Activated T-cell treated with anti-CD3 and anti-CD28 coated beads, Interleukin-2, amount 50 U/mL, for 48 hours (primary cell): ENCODE data around the gene JPT1.
"Not testable (repeated sequence)": the region's sequence is repeated elsewhere in the genome, so short reads cannot be mapped to it uniquely, and the experiment has no call there.

Experiments used
- DNase-seq, 2 experiments: peaks; one replicate each; pipeline ENCODE4 v3.0.0-alpha.2; 2020

Gene JPT1

DNA sequence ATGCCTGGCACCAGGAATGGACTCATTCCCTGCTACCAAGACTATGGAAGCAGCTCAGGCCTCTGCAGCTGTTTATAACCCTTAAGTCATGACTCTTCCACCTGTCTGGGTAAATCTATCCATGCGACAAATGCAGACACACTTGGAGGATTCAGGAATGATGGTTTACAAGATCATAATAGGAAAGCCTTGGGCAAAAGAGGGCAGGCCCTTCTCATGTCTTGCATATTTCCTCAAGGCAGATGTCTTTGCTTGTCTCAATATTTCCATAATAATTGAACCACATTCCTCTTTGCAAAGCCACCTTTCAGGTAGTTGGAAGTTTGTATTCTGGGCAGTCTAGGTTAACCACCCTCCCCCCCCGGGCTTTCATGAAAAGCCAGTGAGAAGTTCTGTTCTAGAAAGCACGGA lies 884 bp upstream of the JPT1 start:
- no peak for DNase-seq

DNA sequence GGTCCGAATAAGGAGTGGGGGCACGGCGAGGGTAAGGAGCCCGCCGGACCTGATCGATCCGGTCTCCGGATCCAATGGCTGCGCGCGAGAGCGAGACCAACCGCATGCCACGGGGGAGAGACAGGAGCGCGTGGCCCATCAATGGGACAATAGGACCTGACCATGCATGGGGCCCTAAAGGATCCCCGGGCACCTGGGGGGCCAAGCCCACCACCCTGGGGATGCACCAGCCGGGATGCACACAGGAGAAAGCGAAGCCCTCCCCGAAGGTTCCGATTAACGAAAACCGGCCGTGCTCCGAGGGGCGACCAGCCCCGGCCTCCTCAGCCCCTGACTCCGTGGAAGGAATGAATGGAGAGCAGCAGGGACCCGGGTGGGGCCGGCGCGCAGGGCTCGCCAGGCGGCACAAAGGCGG lies 525 bp downstream of the JPT1 start:
- peak; percentile 54 to 60 for DNase-seq

DNA sequence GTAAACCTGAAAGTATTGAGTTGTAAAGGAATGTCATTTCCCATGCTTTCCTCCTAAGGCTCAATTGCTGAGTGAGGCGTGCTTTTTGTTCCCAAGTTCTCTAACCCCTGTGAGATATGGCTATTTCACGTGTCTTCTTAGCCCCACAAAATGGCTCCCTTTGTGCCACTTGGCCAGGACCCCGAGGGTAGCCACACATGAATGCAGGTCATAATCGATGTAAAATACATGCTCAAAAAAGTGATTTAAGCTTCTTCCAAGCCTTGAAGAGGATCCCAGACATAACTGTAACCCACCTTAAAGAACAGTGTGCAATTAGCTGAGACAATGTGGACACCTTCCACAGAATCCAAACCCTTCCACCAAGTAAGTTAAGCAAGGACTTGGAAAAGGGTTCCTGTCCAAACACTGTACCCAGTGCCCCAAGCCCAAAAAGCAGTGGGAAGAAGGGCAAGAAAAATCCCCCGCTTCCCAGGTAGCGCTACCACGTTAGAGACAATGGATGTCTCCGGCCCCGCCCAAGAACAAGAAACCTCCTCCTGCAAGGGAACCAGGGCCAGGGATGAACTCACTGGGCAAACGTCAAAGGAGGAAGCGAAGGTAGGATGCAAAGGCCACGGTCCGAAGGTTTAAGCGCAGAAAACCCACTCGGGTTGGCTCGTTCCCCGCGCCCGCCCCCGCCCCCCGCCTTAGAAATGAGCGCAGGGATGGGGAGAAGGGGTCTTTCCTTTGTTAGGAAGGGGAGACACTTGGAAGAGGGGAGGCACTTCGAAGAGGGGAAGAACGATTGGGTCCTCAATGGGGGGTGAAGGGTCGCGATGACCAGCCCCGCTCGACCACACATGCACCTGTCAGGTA lies 1.2 kb downstream of the JPT1 start:
- DNase-seq = peak; percentile 49 to 57

DNA sequence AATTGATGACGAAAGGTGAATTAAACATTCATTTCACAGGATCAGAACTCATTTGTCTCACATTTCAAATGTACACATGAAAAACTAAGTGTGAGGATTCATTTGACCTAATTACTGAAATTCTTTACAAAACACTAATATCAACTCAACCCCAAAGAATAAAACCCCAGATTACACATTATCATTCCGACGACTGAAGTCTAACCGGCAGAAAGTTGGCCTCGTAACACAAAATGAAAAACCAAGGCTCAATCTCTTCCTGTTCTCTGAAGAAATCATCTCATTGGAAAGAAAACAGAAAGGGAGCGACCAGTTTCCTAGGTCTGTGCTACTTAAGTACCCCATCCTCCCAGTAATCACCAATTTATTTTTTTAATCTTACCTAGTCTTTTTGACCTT lies 1.8 kb downstream of the JPT1 start:
- no peak for DNase-seq

DNA sequence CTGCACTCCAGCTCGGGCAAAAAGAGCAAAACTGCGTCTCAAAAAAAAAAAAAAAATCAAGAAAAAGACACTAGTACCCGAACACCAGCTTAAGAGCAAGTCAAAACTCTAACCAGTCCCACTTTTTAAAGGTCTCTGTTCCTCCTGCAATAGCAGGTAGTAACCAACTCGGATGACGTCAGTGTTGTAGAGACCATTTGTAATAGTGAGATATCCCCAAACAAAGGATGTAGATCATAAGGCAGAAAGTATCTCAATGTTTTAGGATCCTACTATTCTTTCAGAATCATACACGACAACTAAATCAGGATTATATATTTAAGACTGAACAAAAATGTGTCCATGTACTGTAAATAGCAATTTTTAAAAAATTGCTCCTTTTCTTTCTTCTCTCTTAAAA lies 2.4 kb downstream of the JPT1 start:
- no peak for DNase-seq

DNA sequence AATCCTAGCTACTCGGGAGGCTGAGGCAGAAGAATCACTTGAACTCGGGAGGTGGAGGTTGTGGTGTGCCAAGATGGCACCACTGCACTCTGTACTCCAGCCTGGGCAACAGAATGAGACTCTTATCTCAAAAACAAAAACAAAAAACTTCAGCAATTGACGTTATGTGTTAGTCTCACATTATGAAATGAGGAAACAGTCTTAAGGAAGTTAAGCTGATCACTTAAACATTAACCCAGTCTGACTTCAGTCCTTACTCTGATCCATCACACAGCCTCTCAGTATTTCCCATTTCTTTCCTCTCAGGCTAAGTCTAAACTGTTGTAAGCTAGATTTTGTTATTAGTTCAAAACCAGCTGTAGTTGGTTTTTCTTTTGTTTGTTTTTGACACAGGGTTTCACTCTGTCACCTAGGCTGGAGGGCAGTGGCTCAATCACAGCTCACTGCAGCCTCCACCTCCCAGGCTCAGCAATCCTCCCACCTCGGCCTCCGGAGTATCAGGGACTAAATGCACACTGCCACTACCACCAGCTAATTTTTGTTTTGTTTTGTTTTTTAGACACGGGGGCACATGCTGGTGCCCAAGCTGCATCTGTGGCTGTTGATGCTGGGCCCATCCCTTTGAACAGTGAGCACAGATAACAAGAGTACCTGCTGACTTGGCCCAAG lies 6.3 kb downstream of the JPT1 start:
- DNase-seq = no peak

DNA sequence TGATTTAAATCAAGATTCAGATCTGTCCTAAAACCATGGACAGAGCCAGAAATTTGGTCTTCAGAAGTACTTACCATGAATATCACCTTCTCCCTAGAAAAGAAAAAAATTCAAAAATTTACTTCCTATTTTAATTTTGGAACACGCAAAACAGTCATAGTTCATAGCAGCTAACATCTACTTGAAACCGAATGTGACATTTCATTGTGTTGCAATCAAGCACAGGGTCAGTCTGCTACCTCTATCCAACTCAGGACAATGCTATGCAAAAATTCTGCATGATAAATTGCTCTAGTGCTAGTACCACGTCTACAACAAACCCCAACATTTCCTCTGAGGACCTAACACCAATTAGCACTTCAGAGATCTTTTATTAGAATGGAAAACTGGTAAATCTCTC lies 7.7 kb downstream of the JPT1 start:
- DNase-seq = no peak

DNA sequence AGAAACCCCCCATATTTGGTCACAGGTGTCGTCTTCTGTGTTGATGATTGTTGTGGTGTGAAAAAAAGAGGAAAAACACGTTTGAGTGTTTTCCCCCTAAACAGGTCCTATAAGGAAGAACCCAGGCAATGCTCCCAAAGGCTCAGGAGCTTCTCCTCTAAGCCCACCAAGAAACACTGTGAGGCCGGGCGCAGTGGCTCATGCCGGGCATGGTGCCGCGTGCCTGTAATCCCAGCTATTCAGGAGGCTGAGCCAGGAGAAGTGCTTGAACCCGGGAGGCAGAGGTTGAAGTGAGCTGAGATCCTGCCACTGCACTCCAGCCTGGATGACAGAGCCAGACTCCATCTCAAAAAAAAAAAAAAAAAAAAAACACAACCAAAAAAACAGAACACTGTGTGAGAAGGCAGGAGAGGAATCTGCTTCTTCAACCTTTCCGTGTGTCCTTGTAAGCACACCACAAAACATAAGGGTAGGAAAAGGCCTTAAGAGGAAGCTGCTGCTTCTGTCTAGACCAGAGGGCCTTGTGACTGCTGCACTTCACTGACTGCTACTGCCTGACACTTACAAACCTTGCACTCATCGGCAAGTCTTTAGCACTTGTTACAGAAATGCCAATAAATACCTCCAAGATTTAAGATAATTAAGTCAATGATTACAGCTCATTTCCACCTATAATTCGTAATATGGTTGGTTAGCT lies 9.3 kb downstream of the JPT1 start:
- DNase-seq = no peak

DNA sequence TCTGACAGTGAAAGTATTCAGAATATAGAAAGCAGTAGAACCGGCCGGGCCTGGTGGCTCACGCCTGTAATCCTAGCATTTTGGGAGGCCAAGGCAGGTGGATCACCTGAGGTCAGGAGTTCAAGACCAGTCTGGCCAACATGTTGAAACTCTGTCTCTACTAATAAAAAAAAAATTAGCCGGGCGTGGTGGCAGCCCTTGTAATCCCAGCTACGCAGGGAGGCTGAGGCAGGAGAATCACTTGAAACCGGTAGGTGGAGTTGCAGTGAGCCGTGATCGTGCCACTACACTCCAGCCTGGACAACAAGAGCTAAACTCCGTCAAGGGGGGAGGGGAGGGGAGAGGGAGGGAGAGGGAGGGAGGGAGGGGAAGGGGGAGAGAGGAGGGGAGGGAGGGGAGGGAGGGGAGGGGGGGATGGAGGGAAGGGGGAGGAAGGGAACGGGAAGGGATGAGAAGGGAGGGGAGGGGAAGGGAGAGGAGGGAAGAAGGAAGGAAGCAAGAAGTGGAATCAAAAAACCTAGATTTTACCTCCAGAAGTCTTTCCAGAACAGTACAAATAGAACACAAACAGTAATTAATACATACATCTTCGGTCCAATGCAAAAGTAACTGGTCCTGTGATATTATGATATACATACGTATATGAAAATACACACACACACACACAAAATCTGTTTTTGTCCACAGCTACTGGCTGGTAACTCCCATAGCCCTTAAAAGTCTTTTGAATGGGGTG lies 11.9 kb downstream of the JPT1 start:
- DNase-seq = no peak

DNA sequence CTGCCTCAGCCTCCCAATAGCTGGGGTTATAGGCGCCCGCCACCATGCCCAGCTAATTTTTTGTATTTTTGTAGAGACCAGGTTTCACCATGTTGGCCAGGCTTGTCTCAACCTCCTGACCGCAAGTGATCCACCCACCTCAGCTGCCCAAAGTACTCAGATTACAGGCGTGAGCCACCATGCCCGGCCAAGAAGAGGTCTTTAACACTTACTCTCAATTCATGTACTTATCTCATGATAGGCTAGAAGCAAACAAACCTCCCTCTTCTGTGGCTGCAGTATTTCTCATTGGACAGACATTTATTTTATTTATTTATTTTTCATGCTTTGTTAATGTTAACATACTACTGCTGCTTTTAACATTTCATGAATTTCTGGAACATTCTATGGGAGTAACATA lies 15.8 kb downstream of the JPT1 start:
- DNase-seq = no peak

DNA sequence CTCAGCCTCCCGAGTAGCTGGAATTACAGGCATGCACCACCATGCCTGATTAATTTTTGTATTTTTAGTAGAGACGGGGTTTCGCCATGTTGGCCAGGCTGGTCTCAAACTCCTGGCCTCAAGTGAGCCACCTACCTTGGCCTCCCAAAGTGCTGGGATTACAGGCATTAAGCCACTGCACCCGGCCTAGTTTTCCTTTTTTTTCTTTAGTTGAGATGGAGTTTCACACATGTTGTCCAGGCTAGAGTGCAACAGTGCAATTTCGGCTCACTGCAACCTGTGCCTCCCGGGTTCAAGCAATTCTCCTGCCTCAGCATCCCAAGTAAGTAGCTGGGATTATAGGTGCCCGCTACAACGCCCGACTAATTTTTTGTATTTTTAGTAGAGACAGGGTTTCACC lies 16.6 kb downstream of the JPT1 start:
- DNase-seq = not testable (repeated sequence)

DNA sequence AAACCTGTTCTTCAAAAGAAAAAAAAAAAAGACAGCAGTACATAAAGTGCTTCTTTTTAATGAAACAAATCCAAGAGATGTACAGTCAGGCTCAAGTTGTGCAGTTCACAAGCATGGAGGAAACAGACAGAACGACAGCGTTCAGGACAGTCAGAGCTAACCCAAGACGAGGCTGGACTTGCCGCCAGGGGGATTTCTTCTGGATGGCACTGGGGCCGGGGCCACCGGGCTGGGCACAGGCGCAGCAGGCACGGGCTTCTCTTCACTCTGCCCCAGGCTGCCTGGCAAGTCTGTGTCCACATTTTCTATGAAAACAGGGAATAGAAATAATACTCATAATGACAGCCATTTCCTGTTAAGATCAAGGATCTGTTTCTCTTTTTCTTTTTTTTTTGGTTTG lies 18.4 kb downstream of the JPT1 start:
- DNase-seq = no peak

DNA sequence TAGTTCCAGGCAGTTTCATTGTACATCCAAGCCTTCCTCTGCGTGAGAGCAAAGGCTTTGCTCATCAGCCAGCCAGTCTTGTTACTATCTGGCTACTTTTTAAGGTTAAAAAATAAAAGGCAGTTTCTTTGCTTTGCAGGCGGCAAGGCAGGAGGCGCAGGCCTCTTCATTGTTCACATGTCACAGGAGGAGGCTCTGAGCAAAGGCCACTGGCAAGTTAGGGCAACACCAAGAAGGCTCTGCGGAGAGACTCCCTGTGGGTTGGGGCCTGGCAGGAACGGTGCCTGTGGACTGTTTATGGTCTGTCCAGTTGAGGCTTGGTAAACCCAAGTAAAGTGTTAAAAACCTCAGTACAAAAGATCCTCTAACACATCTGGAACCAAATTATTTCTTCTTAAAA lies 18.9 kb downstream of the JPT1 start:
- no peak for DNase-seq

DNA sequence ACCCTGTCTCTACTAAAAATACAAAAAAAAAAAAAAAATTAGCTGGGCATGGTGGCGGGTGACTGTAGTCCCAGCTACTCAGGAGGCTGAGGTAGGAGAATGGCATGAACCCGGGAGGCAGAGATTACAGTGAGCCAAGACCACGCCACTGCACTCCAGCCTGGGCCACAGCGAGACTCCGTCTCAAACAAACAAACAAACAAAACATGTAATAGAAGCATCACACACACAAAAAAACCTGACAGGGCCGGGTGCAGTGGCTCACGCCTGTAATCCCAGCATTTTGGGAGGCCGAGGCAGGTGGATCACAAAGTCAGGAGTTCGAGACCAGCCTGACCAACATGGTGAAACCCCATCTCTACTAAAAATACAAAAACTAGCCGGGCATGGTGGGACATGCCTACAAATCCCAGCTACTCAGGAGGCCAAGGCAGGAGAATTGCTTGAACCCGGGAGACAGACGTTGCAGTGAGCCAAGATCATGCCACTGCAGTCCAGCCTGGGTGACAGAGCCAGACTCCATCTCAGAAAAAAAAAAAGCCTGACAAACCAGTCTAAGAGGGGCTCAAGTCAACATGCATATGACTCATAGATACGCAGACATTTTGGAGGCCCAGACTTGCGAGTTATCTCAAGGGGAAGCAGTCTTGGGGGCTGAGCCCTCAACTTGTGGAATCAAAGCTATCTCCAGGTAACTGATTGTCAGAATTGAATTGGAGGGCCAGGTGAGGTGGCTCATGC lies 20.5 kb downstream of the JPT1 start:
- not testable (repeated sequence) for DNase-seq

DNA sequence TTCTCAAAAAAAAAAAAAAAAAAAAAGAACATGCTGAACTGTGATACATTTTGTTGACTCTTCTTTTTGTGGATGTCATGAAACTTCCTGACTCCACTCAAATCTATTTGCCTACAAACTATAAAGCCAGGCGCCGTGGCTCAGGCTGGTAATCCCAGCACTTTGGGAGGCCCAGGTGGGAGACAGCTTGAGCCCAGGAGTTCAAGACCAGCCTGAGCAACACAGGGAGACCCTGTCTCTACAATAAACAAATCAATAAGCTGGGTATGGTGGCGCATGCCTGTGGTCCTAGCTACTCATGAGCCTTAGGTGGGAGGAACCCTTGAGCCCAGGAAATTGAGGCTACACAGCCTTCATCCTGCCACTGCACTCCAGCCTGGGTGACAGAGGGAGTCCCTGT lies 21.3 kb downstream of the JPT1 start:
- no peak for DNase-seq

DNA sequence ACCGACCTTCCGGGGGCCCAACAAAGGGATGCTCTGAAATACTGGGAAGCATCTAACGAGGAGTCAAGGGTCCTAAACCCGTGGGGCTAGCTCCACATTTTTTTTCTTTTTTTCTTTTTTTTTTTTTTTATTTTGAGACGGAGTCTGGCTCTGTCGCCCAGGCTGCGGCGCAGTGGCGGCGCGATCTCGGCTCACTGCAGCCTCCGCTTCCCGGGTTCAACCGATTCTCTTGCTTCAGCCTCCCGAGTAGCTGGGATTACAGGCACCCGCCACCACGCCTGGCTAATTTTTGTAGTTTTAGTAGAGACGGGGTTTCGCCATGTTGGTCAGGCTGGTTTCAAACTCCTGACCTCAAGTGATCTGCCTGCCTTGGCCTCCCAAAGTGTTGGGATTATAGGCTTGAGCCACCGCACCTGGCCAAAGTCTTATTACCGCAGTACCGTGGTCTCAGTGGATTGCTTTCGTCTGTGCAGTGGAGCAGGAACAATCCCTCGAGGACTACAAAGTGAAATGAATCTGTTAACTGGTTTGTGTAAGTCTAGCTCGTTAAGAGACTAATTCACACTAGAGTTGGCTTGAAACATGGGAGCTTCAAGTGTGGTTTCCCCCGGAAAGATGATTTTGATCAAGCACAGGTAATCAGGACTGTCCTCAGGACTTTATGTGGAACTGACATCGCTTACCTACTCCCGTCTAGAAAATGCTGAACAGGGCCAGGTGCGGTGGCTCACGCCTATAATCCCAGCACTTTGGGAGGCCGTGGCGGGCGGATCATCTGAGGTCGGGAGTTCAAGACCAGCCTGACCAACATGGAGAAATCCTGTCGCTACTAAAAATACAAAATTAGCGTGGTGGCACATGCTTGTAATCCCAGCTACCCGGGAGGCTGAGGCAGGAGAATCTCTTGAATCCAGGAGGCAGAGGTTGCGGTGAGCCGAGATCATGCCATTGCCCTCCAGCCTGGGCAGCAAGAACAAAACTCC lies 22.0 kb downstream of the JPT1 start:
- DNase-seq = not testable (repeated sequence)

DNA sequence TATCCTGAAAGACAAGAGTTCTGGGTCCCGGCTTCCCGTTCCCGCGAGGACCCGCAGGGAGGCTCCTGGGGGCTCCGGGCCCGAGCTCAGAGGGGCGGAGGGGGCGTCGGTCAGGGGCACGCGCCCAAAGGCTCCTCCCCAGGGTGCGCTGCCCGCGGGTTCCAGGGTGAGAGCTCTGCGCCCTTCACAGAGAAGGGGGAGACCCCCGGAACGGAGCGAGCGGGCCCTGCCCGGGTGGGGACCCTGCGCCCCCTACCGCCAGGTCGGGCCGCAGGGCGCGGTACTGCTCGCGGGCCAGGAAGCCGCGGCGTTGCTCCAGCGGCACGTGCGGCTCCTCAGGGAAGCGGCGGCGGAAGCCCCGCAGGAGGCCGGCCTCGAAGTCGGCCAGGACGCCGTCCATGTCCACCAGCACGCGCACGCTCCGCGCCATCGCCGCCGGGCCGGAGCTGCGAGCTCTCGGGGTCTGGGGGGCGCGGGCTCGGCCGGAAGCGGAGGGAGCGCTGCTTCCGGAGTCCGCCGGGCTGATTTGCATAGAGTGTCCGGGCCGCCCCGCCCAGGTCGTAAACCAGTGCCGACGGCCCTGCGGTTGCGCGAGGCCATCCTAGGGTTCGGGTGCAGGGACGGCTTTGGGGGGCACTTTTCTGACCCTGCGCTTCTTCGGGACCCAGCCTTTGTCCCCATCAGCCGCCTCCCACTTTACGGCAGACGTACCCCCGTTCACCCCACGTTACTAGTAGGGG lies 22.9 kb downstream of the JPT1 start, which contains the start of gene NT5C:
NT5C (minus strand) TSS at position 465 of the 740 bp plus-strand sequence; CDS start at position 430, 35 bp downstream.
- DNase-seq = peak; percentile 85 to 88

DNA sequence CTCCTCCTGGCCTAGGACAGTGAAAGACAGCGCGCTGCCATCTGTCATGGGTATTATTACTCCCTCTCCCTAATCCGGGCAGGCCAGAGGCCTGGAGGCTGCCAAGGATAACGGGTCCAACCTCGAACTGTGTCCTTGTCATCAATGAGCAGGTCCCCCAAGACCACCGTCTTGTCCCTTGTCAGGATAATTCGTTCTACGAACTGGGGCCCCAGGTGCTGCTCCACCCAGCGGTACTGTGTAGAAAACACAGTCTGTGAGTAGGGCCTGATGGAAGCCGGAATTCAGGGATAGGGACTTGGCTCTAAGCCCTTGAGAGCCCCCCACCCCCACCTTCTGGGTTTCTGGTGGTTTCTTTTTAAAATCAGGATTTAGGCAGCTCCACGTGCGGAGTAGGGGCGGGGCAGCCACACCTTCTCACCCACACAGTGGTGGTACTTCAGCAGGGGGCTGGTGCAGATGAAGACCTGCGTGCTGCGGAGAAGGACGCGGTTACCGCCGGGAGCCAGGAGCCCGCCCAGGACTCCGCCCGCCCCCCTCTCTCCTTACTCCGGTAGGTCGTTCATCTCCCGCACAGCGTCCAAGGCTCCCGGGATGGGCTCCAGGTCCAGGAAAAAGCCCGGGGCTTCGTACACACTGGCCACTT lies 23.6 kb downstream of the JPT1 start:
- peak; percentile 74 to 76 for DNase-seq

DNA sequence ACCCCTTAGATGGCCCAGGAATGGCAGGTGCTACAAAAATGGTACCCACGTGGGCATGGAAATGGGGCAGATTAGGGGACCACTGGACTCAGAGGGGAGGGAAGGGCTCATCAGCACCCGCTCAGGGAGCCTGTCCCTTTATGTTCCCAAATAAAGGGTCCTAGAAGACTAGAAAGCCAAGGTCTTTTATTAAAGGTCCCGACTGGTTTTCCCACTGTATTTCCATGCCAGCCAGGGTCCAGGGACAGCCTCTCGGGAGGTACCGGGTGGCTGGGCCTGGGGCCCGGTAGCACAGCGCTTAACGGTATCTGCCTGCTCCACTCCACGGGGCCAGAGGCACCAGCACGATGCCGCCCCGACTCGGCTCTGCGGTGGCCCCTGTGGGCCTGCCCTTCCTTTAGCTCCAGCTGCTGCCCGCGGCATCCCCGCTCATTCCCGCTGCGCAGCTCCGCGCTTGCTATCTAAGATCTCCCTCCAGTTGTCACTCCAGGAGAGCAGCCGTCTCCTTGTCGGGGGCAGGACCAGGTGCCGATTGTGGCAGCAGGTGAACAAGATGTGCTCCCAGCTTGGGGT lies 24.2 kb downstream of the JPT1 start:
- DNase-seq = no peak
